ENCODE results near the gene NXPE4. TPM values are rescaled to one million over a fixed set of nuclear protein-coding genes. Genes with fewer than 3 reads are reported as not detected.

Gene NXPE4
- total and polyA plus RNA-seq, 2 donors (not counting 3 experiments of a cell fraction or from before 2014, with no cell fraction given) = not detected

- POLR2A ChIA-PET = no interaction called here
- dilution Hi-C loops (cut with MboI; ENCODE audit: extremely low pct_ligation_motif_present, low sequenced_read_pairs) (no loop called here), intact Hi-C loops (cut with micrococcal nuclease) (loop anchor here (10.0 kb wide), 1 partner anchor 285 kb away; no protein-coding TSS in a partner anchor)
- DNase-seq (ENCODE audit: low read depth, low spot score) = no peak
- FAIRE-seq = no peak
- Histone ChIP-seq H3K4me2 (ENCODE audit: insufficient read depth, low read length) (no peak overlapping the region), H3K4me3 (replicated peaks in 1 of 3; ENCODE audit: insufficient read depth in 1 of 3, low read depth in 1 of 3, low read length in 3 of 3) (no peak overlapping the region), H3K27me3 (ENCODE audit: control insufficient read depth in 2 of 2, insufficient read depth in 2 of 2, low read length in 2 of 2) (no peaks in the 10 kb centered on the region), H3K36me3 (ENCODE audit: control insufficient read depth in 2 of 2, extremely low read depth in 1 of 2, insufficient read depth in 2 of 2, low read length in 2 of 2) (no peaks in the 10 kb centered on the region), H4K20me1 (replicated peaks; ENCODE audit: control insufficient read depth, extremely low read depth, insufficient read depth, low read length) (no peaks in the 10 kb centered on the region), H3K9me3 (replicated peaks; ENCODE audit: control insufficient read depth, insufficient read depth, low read length) (no peaks in the 10 kb centered on the region), H3K9me1 (replicated peaks; ENCODE audit: control insufficient read depth, extremely low read depth, insufficient read depth, low read length) (no peaks in the 10 kb centered on the region), H3K79me2 (ENCODE audit: control insufficient read depth, insufficient read depth, low read length) (no peaks in the 10 kb centered on the region), H2AFZ (ENCODE audit: low read depth, low read length) (no peak overlapping the region), H3K27ac (ENCODE audit: insufficient read depth, low read depth, low read length) (no peak overlapping the region), H3K9ac (replicated peaks; ENCODE audit: extremely low read depth, insufficient read depth, low read length) (no peak overlapping the region), H3K4me1 (ENCODE audit: control insufficient read depth, extremely low read depth, insufficient read depth, low read length) (peaks cover 5% of the 10 kb centered on the region)
- no peak for TF ChIP-seq CTCF (IDR thresholded peaks at IDR 0.05; ENCODE audit: extremely low read depth in 1 of 2, insufficient read depth in 1 of 2, low read depth in 1 of 2, low read length in 2 of 2)
- no peak for TF ChIP-seq GATA2 (IDR thresholded peaks at IDR 0.05; ENCODE audit: insufficient read depth, insufficient read length, low read depth, low read length)
- TF ChIP-seq POLR2AphosphoS5 (IDR thresholded peaks at IDR 0.05; ENCODE audit: insufficient read depth, low read depth, low read length) = no peak
- TF ChIP-seq FOS (IDR thresholded peaks at IDR 0.05; ENCODE audit: borderline replicate concordance, insufficient read depth, low read length) = no peak
- no peak for TF ChIP-seq MAX (IDR thresholded peaks at IDR 0.05; ENCODE audit: insufficient read depth, insufficient read length)
- TF ChIP-seq MYC (IDR thresholded peaks at IDR 0.05; ENCODE audit: low read depth, low read length) = no peak
- no peak for TF ChIP-seq POLR2A (IDR thresholded peaks at IDR 0.05; ENCODE audit: low read depth, low read length)
- TF ChIP-seq JUN (IDR thresholded peaks at IDR 0.05; ENCODE audit: borderline replicate concordance, insufficient read depth, insufficient read length, low read depth) = no peak
- no peak for TF ChIP-seq EZH2 (IDR thresholded peaks at IDR 0.05; ENCODE audit: borderline replicate concordance, low read depth, low read length, severe bottlenecking)
- no TSS peak for BruUV-seq (replicated peaks)
- CTCF ChIA-PET = no interaction called here
These were observed 25.8 kb downstream of the NXPE4 start for GRCh38 chr11:114569801-114570200.
